HG02840 (cell line): ENCODE results near the gene OR13J1.
"Not testable (repeated sequence)": the region's sequence is repeated elsewhere in the genome, so short reads cannot be mapped to it uniquely, and the experiment has no call there.

Experiments
- ATAC-seq: cut with Tn5 transposase; IDR thresholded peaks from one replicate; pipeline ENCODE4 v1.9.1; 2021; ENCODE audit warnings: mild to moderate bottlenecking, moderate library complexity, moderate number of reproducible peaks; ENCODE audit not compliant: unreplicated experiment, low FRiP score

OR13J1 gene

DNA sequence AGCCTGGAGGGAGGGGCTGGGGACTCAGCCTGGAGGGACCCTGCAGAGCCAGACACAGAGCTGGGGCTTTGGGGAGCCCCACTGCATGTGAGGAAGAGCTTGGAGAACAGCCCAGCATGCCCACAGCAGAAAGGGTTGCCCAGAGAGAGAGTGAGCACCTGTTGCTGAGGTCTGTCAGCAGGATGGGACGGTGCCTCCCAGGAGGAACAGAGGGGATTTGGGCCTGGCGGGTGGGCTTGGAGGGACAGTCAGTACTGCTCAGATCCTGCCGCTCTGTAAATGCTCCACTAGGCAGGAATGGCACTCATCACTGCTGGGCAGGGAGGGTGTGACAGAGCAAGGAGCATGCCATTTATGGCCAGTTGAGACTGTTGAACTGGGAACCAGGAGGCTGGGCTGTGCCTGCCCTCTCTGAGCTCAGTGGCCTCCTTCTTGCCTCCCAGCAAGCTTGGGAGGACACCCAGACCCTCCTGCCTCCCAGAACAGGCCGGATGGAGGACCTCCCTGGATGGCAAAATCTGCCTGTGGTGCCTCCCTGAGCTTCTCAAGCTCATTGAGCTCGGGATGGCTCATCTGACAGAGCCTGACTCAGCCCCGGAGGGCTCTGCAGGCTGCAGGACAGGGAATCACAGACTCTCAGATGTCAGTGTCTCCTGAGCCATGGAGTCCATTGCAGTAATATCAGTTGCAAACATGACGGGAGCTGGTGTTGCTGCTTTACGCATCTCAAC lies 35.0 kb upstream of the OR13J1 start:
- no peak for ATAC-seq

DNA sequence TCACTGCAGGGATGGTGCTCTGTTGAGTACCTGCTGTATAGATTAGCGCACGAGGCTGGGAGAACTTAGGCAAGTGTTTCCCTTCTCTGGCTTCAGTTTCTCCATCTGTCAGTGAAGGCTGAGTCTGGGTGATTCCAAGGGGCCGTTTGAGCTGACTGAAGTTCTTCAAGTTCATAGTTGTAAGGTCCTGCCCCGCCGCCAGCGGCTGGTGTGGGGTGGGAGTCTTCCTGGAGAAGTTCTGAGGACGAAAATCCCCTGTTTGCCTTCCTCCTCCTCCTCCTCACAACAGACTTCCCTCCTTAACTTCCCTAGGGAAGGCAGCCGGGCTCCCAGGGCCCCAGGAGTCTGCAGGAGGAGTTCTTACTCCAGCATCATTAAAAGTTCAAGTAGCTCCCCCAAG lies 34.1 kb upstream of the OR13J1 start:
- ATAC-seq, result no peak

DNA sequence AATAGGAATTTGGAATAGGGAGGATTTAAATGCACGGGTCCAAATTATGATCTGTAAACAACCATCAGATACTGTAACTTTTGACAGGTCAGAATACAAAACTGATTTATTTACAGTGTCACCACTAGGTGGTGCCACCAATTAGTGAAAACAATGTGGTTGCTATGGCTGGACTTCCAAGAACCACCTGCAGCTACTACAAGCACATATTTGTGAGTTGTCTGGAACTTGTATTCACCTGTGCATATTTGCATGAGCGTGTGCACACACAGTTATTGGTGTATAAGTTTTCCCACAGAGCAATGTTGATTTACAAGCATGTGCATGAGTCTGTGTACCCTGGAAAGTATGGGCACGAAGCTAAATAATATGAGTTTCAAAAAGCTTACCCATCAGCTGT lies 32.8 kb upstream of the OR13J1 start:
- no peak for ATAC-seq

DNA sequence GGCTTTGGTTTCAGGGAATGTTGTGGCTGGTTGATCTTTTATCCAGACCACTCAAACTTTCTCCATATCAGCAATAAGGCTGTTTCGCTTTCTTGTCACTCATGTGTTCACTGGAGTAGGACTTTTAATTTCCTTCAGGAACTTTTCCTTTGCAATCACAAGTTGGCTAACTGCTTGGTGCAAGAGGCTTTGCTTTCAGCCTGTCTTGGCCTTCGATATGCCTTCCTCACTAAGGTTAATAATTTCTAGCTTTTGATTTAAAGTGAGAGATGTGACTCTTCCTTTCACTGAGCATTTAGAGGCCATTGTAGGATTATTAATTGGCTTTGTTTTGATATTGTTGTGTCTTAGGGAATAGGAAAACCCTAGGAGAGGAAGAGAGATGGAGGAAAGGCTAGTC lies 28.8 kb upstream of the OR13J1 start:
- no peak for ATAC-seq

DNA sequence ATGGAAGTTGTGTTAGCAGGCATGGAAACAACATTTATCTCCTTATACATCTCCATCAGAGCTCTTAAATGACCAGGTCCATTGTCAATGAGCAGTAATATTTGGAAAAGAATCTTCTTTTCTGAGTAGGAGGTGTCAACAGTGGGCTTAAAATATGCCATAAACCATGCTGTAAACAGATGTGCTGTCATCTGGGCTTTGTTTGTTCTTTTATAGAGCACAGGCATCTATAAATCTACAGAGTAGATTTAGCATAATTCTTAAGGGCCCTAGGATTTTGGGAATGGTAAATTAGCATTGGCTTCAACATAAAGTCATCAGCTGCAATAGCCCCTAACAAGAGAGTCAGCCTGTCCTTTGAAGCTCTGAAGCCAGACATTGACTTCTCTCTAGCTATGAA lies 28.1 kb upstream of the OR13J1 start:
- no peak for ATAC-seq

DNA sequence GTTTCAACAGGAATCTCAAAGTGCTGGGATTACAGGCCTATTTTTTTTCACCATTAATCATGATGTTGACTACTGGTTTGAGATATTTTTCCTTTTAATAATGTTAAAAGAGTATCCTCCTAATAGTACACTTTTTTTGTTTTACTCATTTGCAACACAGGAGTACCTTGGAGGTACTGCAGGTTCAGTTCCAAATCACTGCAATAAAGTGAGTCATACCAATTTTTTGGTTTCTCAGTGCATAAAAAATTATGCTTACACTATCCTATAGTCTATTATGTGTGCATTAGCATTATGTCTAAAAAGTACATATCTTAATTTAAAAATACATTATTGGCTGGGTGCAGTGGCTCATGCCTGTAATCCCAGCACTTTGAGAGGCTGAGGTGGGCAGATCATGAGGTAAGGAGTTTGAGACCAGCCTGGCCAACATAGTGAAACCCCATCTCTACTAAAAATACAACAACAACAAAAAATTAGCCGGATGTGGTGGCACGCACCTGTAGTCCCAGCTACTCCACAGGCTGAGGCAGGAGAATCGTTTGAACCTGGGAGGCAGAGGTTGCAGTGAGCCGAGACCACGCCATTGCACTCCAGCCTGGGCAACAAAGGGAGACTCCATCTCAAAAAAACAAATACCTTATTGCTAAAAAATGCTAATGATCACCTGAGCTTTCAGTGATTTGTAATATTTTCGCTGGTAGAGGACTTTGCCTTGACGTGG lies 27.3 kb upstream of the OR13J1 start:
- ATAC-seq, result not testable (repeated sequence)

DNA sequence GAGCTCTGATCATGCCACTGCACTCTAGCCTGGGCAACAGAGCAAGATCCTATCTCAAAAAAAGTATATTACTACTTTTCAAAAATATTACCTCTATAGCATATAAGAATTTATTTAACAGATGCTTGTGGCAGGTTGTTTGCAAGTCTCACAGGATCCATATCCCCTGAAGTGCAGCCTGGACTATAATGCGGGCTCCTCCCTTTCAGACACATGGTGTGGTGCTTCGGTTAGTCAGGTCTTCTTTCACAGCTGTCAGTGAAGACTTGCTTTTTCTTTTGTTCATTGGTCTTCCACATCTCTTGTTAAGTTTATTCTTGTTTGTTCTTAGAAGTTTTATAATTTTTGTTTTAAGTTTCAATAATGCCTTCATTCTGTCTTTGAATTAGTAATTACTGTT lies 26.4 kb upstream of the OR13J1 start:
- ATAC-seq, result no peak

DNA sequence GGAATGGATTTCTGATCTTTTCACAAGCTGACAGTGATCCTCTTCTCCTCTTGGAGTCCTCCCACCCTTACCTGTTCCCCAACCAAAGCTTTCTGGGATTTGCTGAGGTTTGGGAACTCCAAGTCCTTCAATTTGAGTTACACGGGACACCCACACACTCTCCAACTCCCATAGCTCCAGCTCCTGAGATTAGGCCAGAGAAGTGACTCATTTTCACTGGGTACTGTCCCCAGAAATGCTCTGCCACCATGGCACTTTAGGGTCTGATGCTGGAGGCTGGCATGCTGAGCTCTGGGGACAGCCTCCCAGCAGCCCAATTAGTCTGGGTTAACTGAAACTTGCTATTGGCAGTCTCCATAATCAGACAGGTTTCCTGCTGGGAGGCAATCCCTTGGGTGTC lies 21.9 kb upstream of the OR13J1 start:
- no peak for ATAC-seq

DNA sequence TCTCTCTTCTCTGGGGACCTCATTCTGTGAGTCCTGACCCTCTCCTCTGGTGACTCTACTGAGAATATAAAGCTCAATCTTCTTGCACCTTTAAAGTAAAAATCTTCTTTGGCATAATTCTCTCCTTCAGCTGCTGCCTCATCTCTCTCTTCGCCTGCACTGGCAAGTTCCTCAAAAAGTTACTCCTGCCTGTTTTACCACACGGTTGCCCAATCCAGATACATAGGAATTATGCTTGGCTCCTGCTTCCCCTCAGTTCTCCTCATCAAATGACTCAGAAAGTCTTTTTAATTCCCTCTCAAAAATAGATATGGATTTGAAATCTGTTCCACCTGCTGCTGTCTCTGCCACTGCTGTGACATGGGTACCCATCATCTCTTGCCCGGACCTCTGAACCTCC lies 21.4 kb upstream of the OR13J1 start:
- ATAC-seq, result no peak

DNA sequence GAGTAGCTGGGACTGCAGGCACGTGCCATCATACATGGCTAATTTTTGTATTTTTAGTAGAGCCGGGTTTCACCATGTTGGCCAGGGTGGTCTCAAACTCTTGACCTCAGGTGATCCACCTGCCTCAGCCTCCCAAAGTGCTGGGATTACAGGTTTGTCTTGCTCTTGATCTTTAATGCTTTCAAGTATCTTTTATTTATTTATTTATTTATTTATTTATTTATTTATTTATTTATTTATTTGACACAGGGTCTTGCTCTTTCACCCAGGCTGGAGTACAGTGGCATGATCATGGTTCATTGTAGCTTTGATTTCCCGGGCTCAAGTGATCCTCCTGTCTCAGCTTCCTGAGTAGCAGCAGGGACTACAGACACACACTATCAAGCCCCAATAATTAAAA lies 14.7 kb upstream of the OR13J1 start:
- ATAC-seq, result not testable (repeated sequence)

DNA sequence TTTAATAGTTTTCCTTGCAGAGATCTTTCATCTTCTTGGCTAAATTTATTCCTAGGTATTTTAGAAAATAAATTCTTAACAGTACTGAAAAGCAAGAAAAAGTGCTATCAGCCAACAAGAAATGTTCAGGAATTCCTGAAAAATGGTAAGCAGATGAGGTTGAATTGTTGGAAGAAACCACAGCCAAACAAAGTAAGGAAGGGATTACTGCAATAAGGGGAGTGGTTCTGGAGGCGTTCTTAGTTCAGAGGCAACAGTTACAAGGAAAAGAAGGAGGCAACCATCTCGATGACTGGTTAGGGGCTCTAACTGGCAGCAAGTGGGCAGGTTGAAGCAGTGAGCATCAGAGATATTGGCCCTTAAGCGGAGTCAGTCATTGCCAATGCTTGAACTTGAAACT lies 12.8 kb upstream of the OR13J1 start:
- ATAC-seq, result no peak

DNA sequence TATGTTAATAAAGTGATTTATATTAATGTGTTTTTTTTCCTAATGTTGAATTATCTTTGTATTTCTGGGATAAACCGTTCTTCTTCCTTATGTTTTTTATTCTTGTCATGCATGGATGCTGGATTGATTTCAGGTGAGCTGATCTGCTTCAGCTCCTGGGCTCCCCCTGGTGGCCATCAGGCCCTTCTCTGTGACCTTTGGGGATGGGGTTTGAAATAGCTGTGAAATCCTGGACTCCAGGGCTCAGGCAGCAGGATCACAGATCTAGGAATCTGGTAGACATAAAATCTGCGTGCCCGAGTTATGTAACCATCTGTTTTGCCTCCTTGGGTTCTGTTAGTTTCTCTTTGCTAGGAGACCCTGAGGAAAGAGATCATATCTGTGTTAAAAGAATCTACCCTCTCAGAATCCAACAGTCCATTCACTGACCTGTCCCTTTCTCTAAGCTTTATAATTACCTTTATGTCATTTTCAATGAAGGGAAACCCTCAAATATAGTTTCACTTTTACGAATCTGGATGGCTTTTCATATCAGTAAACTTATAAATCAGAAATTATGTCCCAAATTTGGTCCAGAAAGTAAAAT lies 12.2 kb upstream of the OR13J1 start:
- no peak for ATAC-seq

DNA sequence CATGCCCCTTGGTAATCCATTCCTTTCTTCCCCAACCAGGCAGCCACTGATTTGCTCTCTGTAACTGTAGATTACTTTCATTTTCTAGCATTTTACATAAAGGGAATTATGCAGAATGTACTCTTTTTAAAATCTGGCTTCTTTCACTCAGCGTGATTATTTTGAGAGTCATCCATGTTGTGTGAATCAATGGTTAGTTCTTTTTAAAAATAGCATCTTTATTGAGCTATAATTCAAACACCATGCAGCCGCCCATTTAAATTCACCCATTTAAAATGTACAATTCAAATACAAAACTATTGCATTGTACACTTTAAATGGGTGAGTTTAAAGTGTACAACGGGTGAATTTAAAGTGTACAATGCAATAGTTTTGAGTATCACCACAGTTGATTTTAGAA lies 2.3 kb upstream of the OR13J1 start:
- no peak for ATAC-seq

DNA sequence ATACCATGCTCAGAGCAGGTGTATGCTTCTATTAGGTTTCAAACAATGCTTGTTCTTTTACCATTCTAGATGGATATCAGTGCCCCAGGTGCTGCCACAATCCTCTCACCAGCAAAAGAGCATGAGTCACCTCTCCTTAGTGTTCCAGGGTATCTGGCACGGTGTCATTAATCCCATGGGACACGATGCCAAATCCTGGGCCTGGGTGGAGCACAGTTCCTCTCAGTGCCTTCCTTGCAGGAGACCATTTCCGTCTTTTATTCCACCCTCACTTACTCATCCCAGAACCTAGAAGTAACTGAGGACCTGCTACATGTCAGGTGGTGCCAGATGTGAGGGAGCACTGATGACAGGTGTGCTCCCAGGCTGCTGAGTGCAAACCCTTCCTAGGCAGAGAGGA lies 1.3 kb upstream of the OR13J1 start:
- ATAC-seq, result no peak

DNA sequence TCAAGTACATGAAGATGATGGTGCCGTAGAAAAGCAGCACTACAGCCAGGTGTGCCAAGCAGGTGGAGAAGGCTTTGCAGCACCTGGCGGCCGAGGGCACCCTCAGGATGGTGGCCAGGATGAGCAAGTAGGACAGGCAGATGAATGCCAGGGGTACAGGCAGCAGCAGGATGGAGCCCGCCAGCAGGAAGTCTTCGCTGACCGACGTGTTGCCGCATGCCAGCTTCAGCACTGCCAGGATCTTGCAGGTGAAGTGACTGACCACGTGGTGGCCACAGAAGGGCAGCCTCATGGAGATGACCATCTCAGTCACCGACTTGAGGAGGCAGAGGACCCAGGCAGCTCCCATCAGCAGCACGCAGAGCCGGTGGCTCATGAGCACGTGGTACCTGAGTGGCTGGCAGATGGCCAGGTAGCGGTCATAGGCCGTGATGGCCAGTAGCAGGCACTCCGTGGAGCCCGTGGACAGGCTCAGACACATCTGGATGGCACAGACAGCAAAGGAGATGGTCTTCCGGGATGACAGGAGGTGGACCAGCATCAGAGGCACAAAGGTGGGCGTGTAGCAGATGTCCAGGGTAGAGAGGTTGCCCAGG lies 482 bp downstream of the OR13J1 start:
- no peak for ATAC-seq

DNA sequence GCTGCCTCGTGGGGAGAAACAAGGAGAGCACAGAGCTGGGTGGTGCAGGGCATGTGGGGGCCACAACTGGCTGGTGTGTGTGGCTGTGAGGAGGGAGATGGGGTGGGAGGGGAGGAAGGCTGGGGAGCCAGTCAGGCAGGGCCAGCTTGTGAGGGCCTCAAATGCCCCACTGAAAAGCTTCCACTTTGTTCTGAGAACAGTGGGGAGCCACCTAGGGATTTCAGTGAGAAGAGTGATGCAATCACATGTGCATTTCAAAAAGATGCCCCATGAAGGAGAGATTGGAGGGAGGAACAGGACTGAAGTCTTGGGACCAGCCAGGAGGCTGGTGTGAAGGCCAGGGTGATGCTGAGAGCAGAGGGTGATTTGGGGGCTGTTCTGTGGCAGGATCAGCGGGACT lies 1.3 kb downstream of the OR13J1 start:
- ATAC-seq, result no peak

DNA sequence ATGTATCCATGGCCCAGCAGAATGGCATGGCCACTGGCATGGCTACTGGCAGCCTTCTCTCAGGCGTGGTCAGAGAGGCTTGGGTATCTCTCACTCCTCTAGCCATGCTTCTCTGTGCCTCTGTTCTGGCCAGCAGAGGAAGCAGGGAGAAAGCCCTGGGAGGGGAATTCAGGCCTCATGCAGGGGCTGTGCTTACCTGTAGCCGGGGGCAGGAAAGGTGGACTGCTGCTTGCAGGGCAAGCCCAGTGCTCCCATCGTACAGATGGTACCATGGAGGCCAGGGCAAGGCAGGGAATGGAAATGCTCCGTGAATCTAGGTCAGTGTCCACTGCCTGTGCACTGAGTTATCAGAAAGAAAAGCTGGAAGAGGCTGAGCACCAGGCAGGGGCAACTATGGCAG lies 2.7 kb downstream of the OR13J1 start:
- ATAC-seq, result no peak

DNA sequence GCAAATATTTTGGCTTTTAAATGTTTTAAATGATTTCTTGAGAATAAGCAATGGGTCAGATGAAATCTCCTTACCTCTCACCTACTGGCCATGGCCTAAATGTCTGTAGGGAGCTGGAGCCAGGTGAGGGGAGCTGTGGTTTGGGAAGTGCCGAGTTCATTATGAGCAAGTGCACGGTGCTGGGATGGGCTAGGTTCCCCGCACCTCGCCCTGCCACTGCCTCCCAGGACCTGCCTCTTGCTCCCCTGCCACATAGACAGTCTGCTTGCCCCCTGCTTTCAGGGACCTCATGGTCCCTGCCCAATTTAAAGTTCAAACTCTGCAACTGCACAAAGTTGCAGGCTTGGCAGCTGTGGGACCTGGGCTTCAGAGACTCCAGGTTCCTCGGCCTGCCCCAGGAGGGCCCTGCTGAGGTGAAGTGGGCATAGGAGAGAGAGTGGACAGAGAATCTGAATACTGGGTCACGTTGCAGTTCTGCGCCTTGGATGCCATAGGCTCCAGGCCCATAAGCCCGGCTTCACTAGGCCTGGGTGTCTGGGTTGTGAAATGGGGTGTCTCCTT lies 5.4 kb downstream of the OR13J1 start:
- no peak for ATAC-seq

DNA sequence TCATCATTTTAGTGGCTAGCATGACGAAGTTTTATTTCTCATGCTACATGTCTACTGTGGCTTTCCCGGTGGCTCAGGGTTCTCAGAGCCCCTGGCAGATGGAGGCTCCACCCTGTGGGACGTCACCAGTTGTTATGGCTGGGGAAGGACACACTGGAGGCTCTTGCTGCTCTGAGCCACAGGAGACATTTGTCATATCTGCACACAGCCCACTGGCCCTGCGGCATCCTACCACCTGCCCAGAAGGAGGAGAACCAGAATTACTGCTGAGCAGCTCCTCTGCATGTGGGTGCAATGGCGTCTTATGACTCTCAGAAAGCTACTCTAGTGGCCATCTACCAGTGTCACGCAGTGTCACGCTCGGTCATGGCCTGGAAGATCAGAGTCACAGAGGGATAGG lies 6.6 kb downstream of the OR13J1 start:
- ATAC-seq, result no peak

DNA sequence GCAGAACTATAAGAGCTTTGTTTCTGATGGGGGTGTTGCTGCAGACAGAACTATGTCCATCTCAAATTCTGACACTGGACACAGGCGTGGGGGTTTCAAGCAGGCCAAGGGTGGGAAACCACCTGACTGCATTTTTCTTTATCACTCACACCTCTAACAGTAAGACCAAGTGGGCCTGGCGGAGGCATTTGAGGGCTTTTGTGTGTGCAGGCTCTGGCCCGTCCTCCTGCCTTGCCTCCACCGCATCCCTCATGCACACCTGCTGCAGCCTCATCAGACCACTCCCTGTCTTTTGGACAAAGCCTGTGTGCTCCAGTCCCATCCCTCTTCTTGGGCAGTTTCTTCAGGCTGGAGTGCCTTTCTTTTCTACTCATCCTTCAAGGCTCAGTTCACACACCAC lies 7.9 kb downstream of the OR13J1 start:
- no peak for ATAC-seq

DNA sequence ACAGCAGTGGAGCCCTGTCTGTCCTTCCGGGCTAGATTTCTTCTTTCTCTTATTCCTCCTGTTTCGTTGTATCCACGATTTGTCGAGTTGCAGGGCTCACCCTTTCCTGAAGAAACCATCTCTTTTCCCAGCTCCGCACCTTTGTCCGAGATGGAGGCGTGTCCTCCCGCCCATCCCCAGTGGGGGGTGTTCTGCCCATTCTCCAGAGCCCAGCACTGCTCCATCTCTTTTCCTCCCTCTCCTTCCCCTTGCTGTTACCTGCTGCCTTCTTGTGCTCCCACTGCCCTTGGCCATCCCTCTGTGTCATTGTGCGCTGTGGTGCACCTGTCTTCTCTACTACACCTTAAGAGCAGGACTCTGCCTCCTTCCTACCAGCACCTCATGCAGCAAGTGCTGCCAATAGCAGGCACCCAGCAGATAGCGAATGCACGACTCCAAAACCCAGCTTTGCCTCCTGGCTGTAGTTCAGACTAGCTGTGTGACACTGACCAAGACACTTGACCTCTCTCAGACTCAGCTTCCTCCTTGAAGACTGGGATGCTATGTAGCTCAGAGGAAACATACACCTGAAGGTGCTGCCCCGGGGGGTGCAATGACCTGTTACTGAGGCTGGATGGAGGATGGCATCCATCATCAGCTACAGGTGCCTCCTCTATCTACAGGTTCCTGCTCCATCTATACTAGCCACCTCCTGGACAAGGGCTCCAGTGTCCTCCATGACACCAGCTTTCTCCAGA lies 8.9 kb downstream of the OR13J1 start:
- no peak for ATAC-seq
